Measurements from ENCODE around the gene CD151. TPM values are rescaled to one million over a fixed set of nuclear protein-coding genes. Genes with fewer than 3 reads are reported as not detected.

The CD151 gene
- total RNA-seq, 2 experiments from 2014 or later, result 45.9 to 46.5 TPM

- TF ChIP-seq CTCF (IDR thresholded peaks at IDR 0.05), result no peak
- Mint-ChIP-seq H3K27me3 (peaks cover 29% of the 10 kb centered on the region), H3K4me3 (no peak overlapping the region), H3K9me3 (no peaks in the 10 kb centered on the region), H3K4me1 (ENCODE audit: low read depth) (peaks cover 39% of the 10 kb centered on the region), H3K36me3 (ENCODE audit: low read depth) (peaks cover 13% of the 10 kb centered on the region), H3K27ac (no peak overlapping the region)
- ATAC-seq (no peak), DNase-seq (no peak)
- POLR2A ChIA-PET, result interaction anchor here (1.1 to 21.1 kb wide), 6 partner anchors 9 to 19 kb away, joined by 3 to 273 read pairs (median 4); partner anchors contain the start of genes PNPLA2, POLR2L, RPLP2 and TSPAN4
- intact Hi-C loops (cut with micrococcal nuclease), result no loop called here
- CTCF ChIA-PET, result no interaction called here
Measured at GRCh38 chr11:825366-826226, 7.2 kb upstream of the CD151 start.

- H3K9me3 Mint-ChIP-seq, result no peaks in the 10 kb centered on the region
Measured at GRCh38 chr11:826227-826621, 6.5 kb upstream of the CD151 start.

GRCh38 chr11:826836-827145, 6.0 kb upstream of the CD151 start:
- no peak overlapping the region for H3K27ac Mint-ChIP-seq
- intact Hi-C loops (cut with micrococcal nuclease), result no loop called here
- H3K9me3 Mint-ChIP-seq, result no peaks in the 10 kb centered on the region
- peaks cover 38% of the 10 kb centered on the region for H3K27me3 Mint-ChIP-seq
- CTCF ChIA-PET, result interaction anchor here (1.2 kb wide), 1 partner anchor 18 kb away, joined by 4 read pairs; no protein-coding TSS in a partner anchor
- TF ChIP-seq CTCF (IDR thresholded peaks at IDR 0.05), result no peak
- H3K4me1 Mint-ChIP-seq (ENCODE audit: low read depth), result peaks cover 36% of the 10 kb centered on the region
- H3K4me3 Mint-ChIP-seq, result peak overlapping the region; percentile 65
- peak; percentile 14 for ATAC-seq
- POLR2A ChIA-PET, result interaction anchor here (1.1 to 21.1 kb wide), 3 partner anchors 8 to 14 kb away, joined by 3 to 273 read pairs (median 81); partner anchors contain the start of genes PNPLA2, POLR2L, RPLP2 and TSPAN4
- DNase-seq, result peak; percentile 42
- peaks cover 13% of the 10 kb centered on the region for H3K36me3 Mint-ChIP-seq (ENCODE audit: low read depth)

More at GRCh38 chr11:826227-826621, 6.5 kb upstream of the CD151 start:
- peak overlapping the region; percentile 65 for H3K4me3 Mint-ChIP-seq
- H3K27me3 Mint-ChIP-seq, result peaks cover 32% of the 10 kb centered on the region
- peaks cover 33% of the 10 kb centered on the region for H3K4me1 Mint-ChIP-seq (ENCODE audit: low read depth)
- ATAC-seq (no peak), DNase-seq (no peak)
- no peak for TF ChIP-seq CTCF (IDR thresholded peaks at IDR 0.05)
- intact Hi-C loops (cut with micrococcal nuclease), result no loop called here
- ChIA-PET POLR2A (interaction anchor here (1.1 to 21.1 kb wide), 4 partner anchors 9 to 20 kb away, joined by 3 to 273 read pairs (median 44); partner anchors contain the start of genes PNPLA2, POLR2L, RPLP2 and TSPAN4), CTCF (no interaction called here)
- H3K27ac Mint-ChIP-seq, result no peak overlapping the region
- H3K36me3 Mint-ChIP-seq (ENCODE audit: low read depth), result peaks cover 13% of the 10 kb centered on the region

GRCh38 chr11:827146-827896, 5.4 kb upstream of the CD151 start:
- Mint-ChIP-seq H3K4me1 (ENCODE audit: low read depth) (peaks cover 33% of the 10 kb centered on the region), H3K9me3 (no peaks in the 10 kb centered on the region), H3K27me3 (peaks cover 39% of the 10 kb centered on the region), H3K27ac (no peak overlapping the region), H3K36me3 (ENCODE audit: low read depth) (peaks cover 13% of the 10 kb centered on the region), H3K4me3 (peak overlapping the region; percentile 65)
- ChIA-PET CTCF (interaction anchor here (1.2 to 1.3 kb wide), 2 partner anchors 16 to 17 kb away, joined by 3 to 4 read pairs; partner anchors contain the start of genes POLR2L and TSPAN4), POLR2A (interaction anchor here (9.3 to 21.1 kb wide), 2 partner anchors 11 to 14 kb away, joined by 81 to 273 read pairs; partner anchors contain the start of genes PNPLA2, POLR2L, RPLP2 and TSPAN4)
- DNase-seq, result peak; percentile 42
- intact Hi-C loops (cut with micrococcal nuclease), result no loop called here
- ATAC-seq, result peak; percentile 28
- TF ChIP-seq CTCF (IDR thresholded peaks at IDR 0.05), result no peak
